SW480 (cell line): ENCODE data around the gene SLC7A7.
A peak's percentile ranks its signal among the peaks of the same experiment; 100 is the strongest.
"Not testable (repeated sequence)": the region's sequence is repeated elsewhere in the genome, so short reads cannot be mapped to it uniquely, and the experiment has no call there.

Experiments
- DNase-seq: peaks from one replicate; pipeline ENCODE4 v3.0.0-alpha.2; 2016; ENCODE audit warnings: low spot score

The SLC7A7 gene

GRCh38 chr14:22814941-22815713 lies at the start of gene SLC7A7:
Gene SLC7A7, minus strand, starts transcription at chr14:22815435. Its CDS starts 2,037 bp downstream, at chr14:22813398.
- DNase-seq: peak; percentile 26

GRCh38 chr14:22864979-22865378 lies 49.7 kb upstream of the SLC7A7 start:
- DNase-seq: no peak

- no peak for DNase-seq
Observed at GRCh38 chr14:22861651-22862050, 46.4 kb upstream of the SLC7A7 start.

- not testable (repeated sequence) for DNase-seq
Observed at GRCh38 chr14:22860377-22860776, 45.1 kb upstream of the SLC7A7 start.

- DNase-seq: no peak
Observed at GRCh38 chr14:22856428-22856827, 41.2 kb upstream of the SLC7A7 start.

GRCh38 chr14:22854963-22855724 lies 39.9 kb upstream of the SLC7A7 start:
- no peak for DNase-seq

GRCh38 chr14:22854296-22854695 lies 39.1 kb upstream of the SLC7A7 start:
- not testable (repeated sequence) for DNase-seq

- peak; percentile 84 for DNase-seq
Observed at GRCh38 chr14:22852940-22853767, 37.9 kb upstream of the SLC7A7 start.

- no peak for DNase-seq
Observed at GRCh38 chr14:22852599-22852939, 37.3 kb upstream of the SLC7A7 start.

- DNase-seq: not testable (repeated sequence)
Observed at GRCh38 chr14:22852178-22852577, 36.9 kb upstream of the SLC7A7 start.

- DNase-seq: peak; percentile 69
Observed at GRCh38 chr14:22850944-22851764, 35.9 kb upstream of the SLC7A7 start.

- DNase-seq: no peak
Observed at GRCh38 chr14:22849212-22849819, 34.1 kb upstream of the SLC7A7 start.

- DNase-seq: no peak
Observed at GRCh38 chr14:22848351-22849164, 33.3 kb upstream of the SLC7A7 start.

- no peak for DNase-seq
Observed at GRCh38 chr14:22847661-22848341, 32.6 kb upstream of the SLC7A7 start.

- DNase-seq: no peak
Observed at GRCh38 chr14:22846811-22847307, 31.6 kb upstream of the SLC7A7 start.

- no peak for DNase-seq
Observed at GRCh38 chr14:22845821-22846625, 30.8 kb upstream of the SLC7A7 start.

GRCh38 chr14:22845103-22845394 lies 29.8 kb upstream of the SLC7A7 start:
- DNase-seq: no peak

GRCh38 chr14:22844221-22845102 lies 29.2 kb upstream of the SLC7A7 start:
- DNase-seq: no peak
